Nephron (organoid): Measurements from ENCODE around the gene ABHD5.

Source experiments
- H3K27ac Mint-ChIP-seq, 3 experiments: 2 replicates each; pipeline ENCODE4 v1.8.0; 2020; ENCODE audit warnings: mixed read lengths in 3 of 3, mild to moderate bottlenecking in 2 of 3, moderate library complexity in 1 of 3
- H3K27me3 Mint-ChIP-seq: 2 replicates; pipeline ENCODE4 v1.8.0; 2021; ENCODE audit warnings: low read depth, mild to moderate bottlenecking, moderate library complexity, mixed read lengths
- H3K36me3 Mint-ChIP-seq: 2 replicates; pipeline ENCODE4 v1.8.0; 2020; ENCODE audit warnings: low read depth, mixed read lengths
- H3K4me1 Mint-ChIP-seq: 2 replicates; pipeline ENCODE4 v1.8.0; 2020; ENCODE audit warnings: mixed read lengths
- H3K4me3 Mint-ChIP-seq, 3 experiments: 2 replicates each; pipeline ENCODE4 v1.8.0; 2020; ENCODE audit warnings: mild to moderate bottlenecking in 3 of 3, mixed read lengths in 3 of 3, moderate library complexity in 2 of 3
- H3K9me3 Mint-ChIP-seq: 2 replicates; pipeline ENCODE4 v1.8.0; 2020; ENCODE audit warnings: mixed read lengths
- TF ChIP-seq, protein P1 (sequence below), 3 experiments: fragments of 200-600 bp; sonication (generic); IDR thresholded peaks; one replicate each; pipeline ENCODE4 v1.5.0; 2021; ENCODE audit warnings: antibody characterized with exemption in 3 of 3; ENCODE audit not compliant: unreplicated experiment in 3 of 3

The ABHD5 gene

GRCh38 chr3:43723121-43723734 is 32.5 kb downstream of the ABHD5 start:
- TF ChIP-seq, protein P1, sequence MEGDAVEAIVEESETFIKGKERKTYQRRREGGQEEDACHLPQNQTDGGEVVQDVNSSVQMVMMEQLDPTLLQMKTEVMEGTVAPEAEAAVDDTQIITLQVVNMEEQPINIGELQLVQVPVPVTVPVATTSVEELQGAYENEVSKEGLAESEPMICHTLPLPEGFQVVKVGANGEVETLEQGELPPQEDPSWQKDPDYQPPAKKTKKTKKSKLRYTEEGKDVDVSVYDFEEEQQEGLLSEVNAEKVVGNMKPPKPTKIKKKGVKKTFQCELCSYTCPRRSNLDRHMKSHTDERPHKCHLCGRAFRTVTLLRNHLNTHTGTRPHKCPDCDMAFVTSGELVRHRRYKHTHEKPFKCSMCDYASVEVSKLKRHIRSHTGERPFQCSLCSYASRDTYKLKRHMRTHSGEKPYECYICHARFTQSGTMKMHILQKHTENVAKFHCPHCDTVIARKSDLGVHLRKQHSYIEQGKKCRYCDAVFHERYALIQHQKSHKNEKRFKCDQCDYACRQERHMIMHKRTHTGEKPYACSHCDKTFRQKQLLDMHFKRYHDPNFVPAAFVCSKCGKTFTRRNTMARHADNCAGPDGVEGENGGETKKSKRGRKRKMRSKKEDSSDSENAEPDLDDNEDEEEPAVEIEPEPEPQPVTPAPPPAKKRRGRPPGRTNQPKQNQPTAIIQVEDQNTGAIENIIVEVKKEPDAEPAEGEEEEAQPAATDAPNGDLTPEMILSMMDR (IDR thresholded peaks at IDR 0.05; ENCODE audit: unreplicated experiment in 3 of 3) = no peak
- Mint-ChIP-seq H3K4me3 (no peak overlapping the region), H3K36me3 (peaks cover 8% of the 10 kb centered on the region), H3K27ac (no peak overlapping the region), H3K27me3 (no peaks in the 10 kb centered on the region), H3K4me1 (no peaks in the 10 kb centered on the region), H3K9me3 (no peaks in the 10 kb centered on the region)

- H3K27me3 Mint-ChIP-seq = no peaks in the 10 kb centered on the region
- H3K36me3 Mint-ChIP-seq = peaks cover 4% of the 10 kb centered on the region
- H3K4me1 Mint-ChIP-seq = no peaks in the 10 kb centered on the region
- no peaks in the 10 kb centered on the region for H3K9me3 Mint-ChIP-seq
- H3K27ac Mint-ChIP-seq = no peak overlapping the region
- no peak overlapping the region for H3K4me3 Mint-ChIP-seq
- TF ChIP-seq, protein P1 (IDR thresholded peaks at IDR 0.05; ENCODE audit: unreplicated experiment in 3 of 3) = no peak
Observed at GRCh38 chr3:43726521-43726920, 35.8 kb downstream of the ABHD5 start.

DNA sequence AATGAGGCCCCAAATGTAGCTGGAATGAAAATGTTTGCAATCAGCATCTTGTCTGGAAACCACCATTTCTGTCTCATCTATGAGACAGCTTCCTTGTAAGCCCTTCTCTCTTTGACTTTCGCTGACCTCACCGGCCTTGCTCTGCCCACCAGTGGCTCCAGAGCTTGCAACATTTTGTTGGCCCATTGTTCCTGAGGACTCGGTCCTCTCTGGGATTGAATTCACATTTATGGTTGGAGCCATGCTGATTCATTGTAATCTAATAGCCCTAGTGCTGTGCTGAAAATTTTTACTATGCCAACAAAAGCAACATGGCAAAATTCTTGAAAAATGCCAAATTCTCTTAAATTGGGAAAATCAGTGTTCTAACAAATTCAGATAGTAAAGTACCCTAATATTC is 37.2 kb downstream of the ABHD5 start:
- no peaks in the 10 kb centered on the region for H3K4me1 Mint-ChIP-seq
- peaks cover 4% of the 10 kb centered on the region for H3K36me3 Mint-ChIP-seq
- no peaks in the 10 kb centered on the region for H3K27me3 Mint-ChIP-seq
- H3K27ac Mint-ChIP-seq = no peak overlapping the region
- no peak overlapping the region for H3K4me3 Mint-ChIP-seq
- TF ChIP-seq, protein P1 (IDR thresholded peaks at IDR 0.05; ENCODE audit: unreplicated experiment in 3 of 3) = no peak
- no peaks in the 10 kb centered on the region for H3K9me3 Mint-ChIP-seq

DNA sequence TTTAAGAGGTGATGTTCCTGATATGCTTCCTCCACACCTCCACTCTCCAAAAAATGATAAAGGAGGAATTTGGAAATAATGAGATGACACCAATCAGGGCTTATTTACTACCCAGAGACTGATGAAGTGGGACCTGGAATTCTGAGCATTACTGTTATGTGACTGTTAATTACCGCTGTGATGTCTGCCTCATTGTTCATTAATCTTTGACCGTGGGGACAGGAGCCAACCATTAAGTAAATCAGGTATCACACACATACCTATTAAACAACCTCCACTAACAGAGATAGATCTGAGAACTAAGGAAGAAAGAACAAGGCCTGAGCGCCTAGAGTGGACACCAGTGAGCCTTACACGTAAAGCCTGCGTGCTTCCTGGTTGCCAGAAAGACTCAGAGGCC is 37.7 kb downstream of the ABHD5 start:
- H3K9me3 Mint-ChIP-seq = no peaks in the 10 kb centered on the region
- no peaks in the 10 kb centered on the region for H3K4me1 Mint-ChIP-seq
- TF ChIP-seq, protein P1 (IDR thresholded peaks at IDR 0.05; ENCODE audit: unreplicated experiment in 3 of 3) = no peak
- H3K4me3 Mint-ChIP-seq = no peak overlapping the region
- H3K27me3 Mint-ChIP-seq = no peaks in the 10 kb centered on the region
- H3K36me3 Mint-ChIP-seq = peaks cover 4% of the 10 kb centered on the region
- H3K27ac Mint-ChIP-seq = no peak overlapping the region

GRCh38 chr3:43728947-43729346 is 38.2 kb downstream of the ABHD5 start:
- Mint-ChIP-seq H3K4me1 (no peaks in the 10 kb centered on the region), H3K4me3 (no peak overlapping the region), H3K9me3 (no peaks in the 10 kb centered on the region), H3K27me3 (no peaks in the 10 kb centered on the region), H3K27ac (no peak overlapping the region), H3K36me3 (peaks cover 2% of the 10 kb centered on the region)
- TF ChIP-seq, protein P1 (IDR thresholded peaks at IDR 0.05; ENCODE audit: unreplicated experiment in 3 of 3) = no peak

DNA sequence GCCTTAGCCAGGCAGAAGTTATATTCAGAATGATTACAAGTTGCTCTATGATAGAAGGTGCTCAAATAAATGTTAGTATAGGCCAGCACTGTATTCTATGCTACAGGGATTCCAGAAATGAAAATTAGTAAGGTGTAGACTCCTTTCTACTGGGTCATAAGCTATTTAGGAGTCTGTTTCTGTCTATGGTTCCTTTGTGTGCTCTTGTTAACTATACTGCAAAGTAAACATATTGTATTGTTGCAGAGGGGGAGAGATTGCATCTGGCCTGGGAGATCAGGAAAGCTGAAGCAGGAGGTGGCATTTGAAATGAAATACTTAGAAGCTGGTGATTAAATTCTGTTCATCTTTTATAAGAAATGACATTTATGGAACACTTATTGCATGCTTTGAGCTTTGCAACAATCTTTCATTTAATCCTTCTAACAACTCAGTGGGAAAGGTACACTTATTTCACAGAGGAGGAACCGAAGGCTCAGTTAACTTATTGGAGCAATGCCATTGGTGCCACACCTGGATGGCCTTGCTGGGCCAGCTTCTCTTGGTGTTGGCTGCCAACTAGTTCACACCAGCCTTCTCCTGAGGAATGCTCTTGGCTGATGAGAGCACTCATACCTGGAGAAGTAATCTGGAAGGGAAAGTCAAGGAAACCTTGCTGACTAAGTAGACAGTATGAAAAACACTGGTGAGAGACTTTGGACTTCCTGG is 39.1 kb downstream of the ABHD5 start:
- TF ChIP-seq, protein P1 (IDR thresholded peaks at IDR 0.05; ENCODE audit: unreplicated experiment in 3 of 3) = no peak
- no peaks in the 10 kb centered on the region for H3K9me3 Mint-ChIP-seq
- no peaks in the 10 kb centered on the region for H3K27me3 Mint-ChIP-seq
- H3K27ac Mint-ChIP-seq = no peak overlapping the region
- no peak overlapping the region for H3K4me3 Mint-ChIP-seq
- H3K36me3 Mint-ChIP-seq = no peaks in the 10 kb centered on the region
- no peaks in the 10 kb centered on the region for H3K4me1 Mint-ChIP-seq
